Measurements from ENCODE around the gene NME7.

The NME7 gene

DNA sequence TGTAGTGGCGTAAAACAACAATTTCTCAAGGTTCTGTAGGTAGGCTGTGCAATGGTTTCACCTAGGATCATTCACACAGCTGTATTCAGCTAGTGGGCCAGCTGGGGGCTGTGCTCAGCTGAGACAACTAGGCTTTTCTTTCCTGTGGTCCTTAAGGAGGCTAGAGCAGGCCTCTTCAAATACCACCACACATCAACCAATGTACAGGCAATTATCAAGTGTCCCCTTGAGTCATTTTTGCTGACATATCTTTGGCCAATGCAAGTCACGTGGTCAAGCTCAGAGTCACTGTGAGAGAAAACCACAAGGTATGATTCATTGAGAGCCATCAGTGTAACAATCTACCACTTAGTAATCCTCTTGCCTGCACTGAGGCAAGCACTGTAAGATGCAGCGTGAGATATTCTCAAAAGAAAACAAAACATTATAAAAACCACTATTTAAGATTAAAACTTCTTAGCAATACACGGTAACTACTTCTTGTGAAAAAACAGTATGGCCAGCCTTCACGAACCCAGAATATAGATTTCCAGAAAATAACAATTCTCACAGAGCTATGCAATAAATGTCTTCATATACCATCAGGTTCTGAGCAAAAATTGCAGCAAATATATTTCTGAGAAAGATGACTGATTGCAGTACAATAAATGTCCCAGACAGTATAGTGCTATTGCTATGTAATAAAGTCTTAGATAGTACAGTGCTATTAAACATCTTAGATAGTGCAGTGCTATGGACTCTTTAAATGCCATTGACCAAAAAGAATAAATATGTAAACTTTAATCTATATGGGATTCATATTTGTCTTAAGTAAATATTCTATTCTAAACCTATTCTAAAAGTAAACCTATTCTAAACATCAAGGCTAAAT lies 55.3 kb downstream of the NME7 start:
- no peak for DNase-seq (ENCODE audit: low spot score)
- TF ChIP-seq CTCF (IDR thresholded peaks at IDR 0.05), result no peak
- no peak overlapping the region for H3K27ac ChIP-seq
- H3K4me3 ChIP-seq, result no peak overlapping the region

DNA sequence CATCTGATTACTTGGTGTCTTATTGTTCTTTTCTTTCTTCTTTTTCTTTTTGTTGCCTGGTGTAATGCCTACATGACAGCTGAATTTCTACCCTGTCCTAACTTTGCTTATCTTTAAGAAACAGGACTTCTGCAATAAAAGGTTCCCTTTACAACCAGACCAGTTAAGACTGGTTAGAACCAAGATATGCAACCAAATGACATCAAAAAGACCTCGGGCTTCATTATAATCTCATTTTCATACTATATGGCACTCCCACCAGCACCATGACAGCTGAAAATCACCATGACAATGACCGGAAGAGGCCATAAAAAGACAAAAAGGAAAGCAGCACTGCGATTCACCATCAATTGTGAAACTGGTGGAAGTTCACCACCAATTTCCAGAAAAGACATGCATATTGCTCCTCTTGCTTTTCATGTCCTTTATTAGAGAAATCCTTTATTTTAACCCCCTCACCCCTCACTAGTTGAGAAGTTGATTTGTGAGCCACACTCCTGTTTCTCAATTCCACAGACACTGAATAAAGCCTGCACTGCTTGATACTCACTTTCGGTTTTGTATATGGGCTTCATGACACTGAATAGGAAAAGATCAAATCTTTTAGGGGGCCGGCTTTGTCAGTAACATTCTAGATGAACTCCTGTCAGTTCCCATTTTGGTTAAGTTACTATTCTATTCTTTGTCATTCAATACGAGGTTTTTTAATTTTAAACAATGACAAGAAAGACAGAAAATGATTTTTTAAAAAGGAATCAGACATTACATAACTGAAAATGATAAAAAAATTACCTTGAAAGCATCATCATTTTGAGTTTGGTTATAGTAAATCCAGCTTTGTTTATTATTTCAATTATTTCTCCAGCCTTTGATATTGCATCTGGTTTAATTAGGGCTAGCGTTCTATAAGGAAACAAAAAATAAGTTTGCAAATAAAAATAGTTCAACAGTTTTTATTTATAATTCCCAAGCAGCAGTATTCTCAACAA lies 58.1 kb downstream of the NME7 start:
- Histone ChIP-seq H3K4me3 (no peak overlapping the region), H3K27ac (no peak overlapping the region)
- no peak for TF ChIP-seq CTCF (IDR thresholded peaks at IDR 0.05)
- no peak for DNase-seq (ENCODE audit: low spot score)

DNA sequence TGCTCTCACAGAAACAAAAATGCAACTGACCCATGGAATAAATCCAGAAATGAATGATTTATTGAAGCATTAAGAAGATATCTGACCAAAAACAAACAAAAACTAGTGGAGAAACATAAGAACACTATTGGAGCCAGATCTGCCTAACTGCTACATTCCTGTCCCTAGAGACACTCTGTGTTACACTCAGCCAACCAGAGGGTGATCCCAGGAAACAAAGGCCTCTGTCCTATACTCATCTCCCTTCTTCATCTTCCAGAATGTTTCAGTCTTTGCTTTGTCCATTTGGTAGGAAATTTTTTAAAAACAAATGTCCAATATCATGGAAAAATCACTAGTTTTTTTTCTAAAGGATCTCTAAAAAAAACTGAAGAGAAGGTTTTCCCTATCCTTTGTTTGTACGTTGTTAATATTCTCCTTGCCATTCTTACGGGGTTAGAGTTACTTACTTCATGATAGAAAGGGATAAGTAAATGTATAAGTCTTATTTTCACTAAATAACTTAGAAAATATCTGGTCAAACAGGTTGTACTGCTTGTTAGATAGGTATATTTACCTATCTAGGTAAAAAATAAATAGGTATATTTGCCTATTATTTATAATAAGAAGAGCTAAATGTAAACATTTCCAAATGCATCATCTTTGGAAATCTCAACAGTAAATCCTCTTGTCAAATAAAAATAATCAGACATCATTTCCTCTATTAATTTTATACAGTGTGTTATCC lies 59.1 kb downstream of the NME7 start:
- no peak overlapping the region for H3K27ac ChIP-seq
- no peak for TF ChIP-seq CTCF (IDR thresholded peaks at IDR 0.05)
- no peak overlapping the region for H3K4me3 ChIP-seq
- DNase-seq (ENCODE audit: low spot score), result no peak

DNA sequence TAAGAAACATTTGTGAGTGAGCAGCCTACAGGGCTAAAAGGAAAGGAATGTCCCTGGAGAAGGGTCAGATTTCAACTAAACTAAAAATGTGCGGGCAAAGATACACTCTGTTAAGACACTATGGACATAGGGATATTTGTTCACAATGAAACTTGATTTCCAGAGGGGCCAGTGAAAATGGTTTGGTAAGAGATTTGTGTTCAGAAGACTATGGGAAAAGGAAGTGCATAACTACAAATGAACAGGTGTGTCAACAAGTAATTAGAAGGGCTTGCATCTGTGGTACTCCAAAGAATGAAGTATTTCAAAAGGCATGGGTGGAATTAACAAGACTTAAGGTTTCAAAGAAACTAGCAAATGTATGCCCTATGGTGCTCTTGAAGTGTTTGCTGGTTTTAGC lies 60.4 kb downstream of the NME7 start:
- TF ChIP-seq CTCF (IDR thresholded peaks at IDR 0.05), result no peak
- DNase-seq (ENCODE audit: low spot score), result no peak
- no peak overlapping the region for H3K4me3 ChIP-seq
- H3K27ac ChIP-seq, result no peak overlapping the region

GRCh38 chr1:169305948-169306347 lies 61.6 kb downstream of the NME7 start:
- DNase-seq (ENCODE audit: low spot score), result no peak
- H3K4me3 ChIP-seq, result no peak overlapping the region
- H3K27ac ChIP-seq, result no peak overlapping the region
- no peak for TF ChIP-seq CTCF (IDR thresholded peaks at IDR 0.05)

- no peak for TF ChIP-seq CTCF (IDR thresholded peaks at IDR 0.05)
- Histone ChIP-seq H3K27ac (no peak overlapping the region), H3K4me3 (no peak overlapping the region)
- DNase-seq (ENCODE audit: low spot score), result no peak
Observed at GRCh38 chr1:169305356-169305755, 62.2 kb downstream of the NME7 start.
